GM12801 (cell line): ENCODE results near the gene VGLL4.

ENCODE experiments used
- TF ChIP-seq, protein P1 (sequence below): IDR thresholded peaks from one replicate; pipeline ENCODE4 v1.5.1; 2011; ENCODE audit warnings: control low read depth; ENCODE audit not compliant: insufficient read length; ENCODE audit errors: extremely low read depth

VGLL4 gene

GRCh38 chr3:11575677-11576076 is 68.0 kb downstream of the VGLL4 start:
- TF ChIP-seq, protein P1, sequence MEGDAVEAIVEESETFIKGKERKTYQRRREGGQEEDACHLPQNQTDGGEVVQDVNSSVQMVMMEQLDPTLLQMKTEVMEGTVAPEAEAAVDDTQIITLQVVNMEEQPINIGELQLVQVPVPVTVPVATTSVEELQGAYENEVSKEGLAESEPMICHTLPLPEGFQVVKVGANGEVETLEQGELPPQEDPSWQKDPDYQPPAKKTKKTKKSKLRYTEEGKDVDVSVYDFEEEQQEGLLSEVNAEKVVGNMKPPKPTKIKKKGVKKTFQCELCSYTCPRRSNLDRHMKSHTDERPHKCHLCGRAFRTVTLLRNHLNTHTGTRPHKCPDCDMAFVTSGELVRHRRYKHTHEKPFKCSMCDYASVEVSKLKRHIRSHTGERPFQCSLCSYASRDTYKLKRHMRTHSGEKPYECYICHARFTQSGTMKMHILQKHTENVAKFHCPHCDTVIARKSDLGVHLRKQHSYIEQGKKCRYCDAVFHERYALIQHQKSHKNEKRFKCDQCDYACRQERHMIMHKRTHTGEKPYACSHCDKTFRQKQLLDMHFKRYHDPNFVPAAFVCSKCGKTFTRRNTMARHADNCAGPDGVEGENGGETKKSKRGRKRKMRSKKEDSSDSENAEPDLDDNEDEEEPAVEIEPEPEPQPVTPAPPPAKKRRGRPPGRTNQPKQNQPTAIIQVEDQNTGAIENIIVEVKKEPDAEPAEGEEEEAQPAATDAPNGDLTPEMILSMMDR: no peak

DNA sequence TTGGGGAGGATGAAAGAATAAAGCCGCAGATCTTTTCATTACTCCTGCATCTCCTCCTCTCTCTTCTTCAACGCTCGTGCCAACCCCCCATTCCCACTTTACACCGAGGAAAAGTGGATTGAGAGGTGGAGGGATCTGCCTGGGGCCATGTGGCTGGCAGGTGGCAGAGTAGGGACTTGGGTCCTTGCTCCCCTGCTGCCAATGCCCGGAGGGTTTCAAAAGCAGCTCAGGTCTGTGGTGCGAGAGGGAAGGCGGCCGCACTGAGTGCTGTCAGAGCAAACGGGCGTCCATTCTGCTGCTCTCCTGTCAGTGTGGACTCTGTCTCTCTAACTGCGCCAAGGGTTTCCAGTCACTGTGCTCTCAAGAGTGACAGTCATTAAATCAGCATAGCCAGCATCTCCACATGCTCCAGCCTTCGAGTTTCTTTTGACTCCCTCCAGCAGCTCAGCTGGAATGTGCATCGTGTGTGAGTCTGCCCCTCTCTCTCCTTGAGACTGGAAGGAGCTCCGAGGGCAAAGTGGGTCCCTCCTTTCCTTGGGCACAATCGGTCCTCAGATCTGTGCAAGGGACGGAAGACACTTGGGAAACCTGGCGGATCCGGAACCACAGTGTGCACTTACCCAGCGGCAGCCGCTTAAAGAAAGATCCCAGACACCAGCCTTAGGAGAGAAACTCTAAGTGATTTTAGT is 68.6 kb downstream of the VGLL4 start:
- TF ChIP-seq, protein P1: no peak

DNA sequence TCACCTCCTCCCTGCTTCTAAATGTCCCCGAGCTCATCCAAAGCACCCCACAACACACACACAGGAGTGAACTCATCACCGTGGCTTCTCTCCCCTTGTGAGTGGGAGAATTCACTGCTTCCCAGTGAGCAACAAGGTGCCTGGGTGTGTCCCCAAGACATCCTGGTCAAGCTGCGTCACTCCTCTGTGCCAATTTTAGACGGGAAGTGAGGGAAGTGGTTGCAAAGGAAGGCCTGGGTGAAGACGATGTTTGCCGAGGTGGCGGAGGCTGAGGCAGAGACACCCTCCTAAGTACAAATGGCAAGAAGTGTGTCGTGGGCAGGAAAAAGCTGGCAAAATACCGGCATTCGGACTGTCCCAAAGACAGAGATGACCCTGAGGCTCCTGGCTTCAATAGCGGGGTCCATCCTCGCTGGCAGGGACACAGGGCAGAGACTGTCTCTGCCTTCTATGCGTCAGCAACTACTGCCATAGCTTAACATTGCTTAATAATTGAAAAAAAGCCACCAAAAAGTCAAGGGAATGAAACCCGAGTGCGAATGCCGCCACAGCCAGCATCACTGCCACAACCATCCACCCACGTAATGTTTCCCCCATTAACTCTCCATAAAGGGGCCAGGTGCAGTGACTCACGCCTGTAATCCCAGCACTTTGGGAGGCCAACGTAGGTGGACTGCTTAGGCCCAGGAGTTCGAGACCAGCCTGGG is 72.8 kb downstream of the VGLL4 start:
- TF ChIP-seq, protein P1: no peak

- TF ChIP-seq, protein P1: no peak
These were observed 73.5 kb downstream of the VGLL4 start for GRCh38 chr3:11570251-11570650.

- TF ChIP-seq, protein P1: no peak
These were observed 74.5 kb downstream of the VGLL4 start for GRCh38 chr3:11569156-11569741.

- TF ChIP-seq, protein P1: no peak
These were observed 75.1 kb downstream of the VGLL4 start for GRCh38 chr3:11568503-11569155.
